GM12801 (cell line): ENCODE data around the gene RPTOR.

Source experiments
- TF ChIP-seq, protein P1 (sequence below): IDR thresholded peaks from one replicate; pipeline ENCODE4 v1.5.1; 2011; ENCODE audit warnings: control low read depth; ENCODE audit not compliant: insufficient read length; ENCODE audit errors: extremely low read depth

RPTOR gene

GRCh38 chr17:80962356-80963329, 418.0 kb downstream of the RPTOR start:
- TF ChIP-seq, protein P1, sequence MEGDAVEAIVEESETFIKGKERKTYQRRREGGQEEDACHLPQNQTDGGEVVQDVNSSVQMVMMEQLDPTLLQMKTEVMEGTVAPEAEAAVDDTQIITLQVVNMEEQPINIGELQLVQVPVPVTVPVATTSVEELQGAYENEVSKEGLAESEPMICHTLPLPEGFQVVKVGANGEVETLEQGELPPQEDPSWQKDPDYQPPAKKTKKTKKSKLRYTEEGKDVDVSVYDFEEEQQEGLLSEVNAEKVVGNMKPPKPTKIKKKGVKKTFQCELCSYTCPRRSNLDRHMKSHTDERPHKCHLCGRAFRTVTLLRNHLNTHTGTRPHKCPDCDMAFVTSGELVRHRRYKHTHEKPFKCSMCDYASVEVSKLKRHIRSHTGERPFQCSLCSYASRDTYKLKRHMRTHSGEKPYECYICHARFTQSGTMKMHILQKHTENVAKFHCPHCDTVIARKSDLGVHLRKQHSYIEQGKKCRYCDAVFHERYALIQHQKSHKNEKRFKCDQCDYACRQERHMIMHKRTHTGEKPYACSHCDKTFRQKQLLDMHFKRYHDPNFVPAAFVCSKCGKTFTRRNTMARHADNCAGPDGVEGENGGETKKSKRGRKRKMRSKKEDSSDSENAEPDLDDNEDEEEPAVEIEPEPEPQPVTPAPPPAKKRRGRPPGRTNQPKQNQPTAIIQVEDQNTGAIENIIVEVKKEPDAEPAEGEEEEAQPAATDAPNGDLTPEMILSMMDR = no peak

DNA sequence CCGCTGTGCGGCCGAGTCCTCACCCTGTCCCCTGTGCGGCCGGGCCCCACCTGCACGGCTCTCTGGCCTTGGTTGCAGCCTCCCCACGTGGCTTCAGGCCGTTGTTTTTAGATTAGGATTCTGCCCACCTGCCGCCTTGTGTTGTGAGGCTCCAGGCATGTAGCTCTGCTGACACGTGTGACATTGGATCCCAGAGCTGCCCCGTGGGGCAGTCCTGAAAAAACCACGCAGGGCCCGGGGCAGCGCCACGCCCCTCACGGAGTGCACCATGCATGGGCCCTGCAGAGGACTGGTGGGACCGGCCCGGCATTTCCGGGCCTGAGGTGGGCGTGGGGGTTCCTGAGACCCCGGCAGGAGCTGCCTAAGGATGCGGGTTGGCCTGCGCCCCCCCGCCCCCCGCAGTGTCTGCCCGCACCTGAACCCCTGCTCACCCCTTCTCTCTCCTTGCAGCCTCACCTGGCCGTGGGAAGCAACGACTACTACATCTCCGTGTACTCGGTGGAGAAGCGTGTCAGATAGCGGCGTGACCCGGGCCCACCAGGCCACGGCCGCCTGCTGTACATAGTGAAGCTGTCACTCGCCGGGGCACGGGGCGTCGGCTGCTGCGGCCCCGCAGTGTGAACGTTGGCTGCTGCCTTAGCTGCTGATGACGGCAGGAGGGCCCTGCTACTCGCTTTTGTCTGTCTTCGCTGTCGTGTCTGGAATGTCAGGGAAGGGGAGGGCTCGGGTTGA, 419.3 kb downstream of the RPTOR start:
- TF ChIP-seq, protein P1 = no peak

DNA sequence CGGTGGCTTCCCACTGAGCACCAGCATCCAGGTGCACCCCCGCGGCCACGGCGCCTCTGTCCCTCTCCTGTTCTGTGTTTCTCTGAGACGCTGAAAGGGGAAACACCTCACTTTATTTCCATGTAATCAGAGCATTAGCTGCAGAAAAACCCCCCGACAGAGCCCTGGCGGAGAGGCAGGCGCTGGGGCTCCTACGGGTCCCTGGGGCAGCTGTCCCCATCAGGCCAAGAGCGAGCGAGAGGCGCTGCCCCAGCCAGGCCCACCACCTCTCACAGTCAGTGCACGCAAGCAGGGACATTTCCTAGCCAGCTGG, 419.9 kb downstream of the RPTOR start:
- TF ChIP-seq, protein P1 = no peak

DNA sequence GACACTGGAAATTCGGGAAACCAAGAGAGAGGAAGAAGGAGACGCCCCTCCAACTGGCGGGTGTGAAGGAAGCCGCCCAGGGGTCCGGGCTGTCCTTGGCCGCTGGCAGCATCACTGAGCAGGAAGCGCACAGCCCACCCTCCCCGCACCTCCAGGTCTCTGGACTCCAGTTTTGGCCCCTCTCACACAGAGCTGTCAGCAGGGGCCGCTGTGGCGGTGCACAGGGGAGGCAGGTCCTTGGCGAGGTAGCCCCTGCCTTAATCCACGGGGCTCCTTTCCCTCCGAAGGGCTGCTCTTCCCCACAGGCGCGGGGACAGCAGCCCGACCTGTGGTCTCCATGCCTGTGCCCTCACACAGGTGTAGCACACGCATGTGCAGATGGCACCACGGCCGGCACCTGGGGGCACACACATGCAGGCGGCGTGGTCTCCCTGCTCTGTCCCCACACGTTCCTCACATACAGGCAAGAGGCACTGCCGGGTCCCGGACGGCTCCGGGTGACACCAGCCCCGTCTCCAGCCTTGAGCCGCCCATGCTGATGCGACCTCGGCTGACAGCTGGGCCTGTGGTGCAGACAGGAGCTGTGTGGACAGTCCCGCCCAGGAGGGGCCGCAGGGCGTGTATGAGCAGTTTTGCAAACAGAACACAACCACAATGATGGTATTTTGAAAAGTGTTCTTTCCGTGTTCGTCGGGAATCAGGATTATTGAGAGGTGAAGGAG, 420.4 kb downstream of the RPTOR start:
- TF ChIP-seq, protein P1 = no peak

DNA sequence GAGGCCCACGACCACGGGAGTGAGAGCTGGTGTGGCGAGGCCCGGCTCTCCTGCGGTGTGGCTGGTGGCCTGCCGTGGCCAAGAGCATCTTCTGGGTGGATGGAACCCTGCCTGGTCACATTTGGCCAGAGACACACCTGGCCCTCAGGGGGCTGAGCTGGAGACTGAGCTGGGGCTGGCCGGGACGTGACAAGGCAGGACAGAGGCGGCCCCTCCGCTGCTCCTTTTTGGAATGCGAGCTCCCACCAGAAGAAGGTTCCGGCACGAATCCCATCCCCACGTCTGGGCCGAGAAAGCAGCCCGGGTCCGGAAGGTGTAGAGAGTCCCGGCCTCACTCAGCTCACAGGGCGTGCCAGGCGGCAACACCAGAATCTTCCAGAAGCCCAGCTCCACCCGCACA, 421.0 kb downstream of the RPTOR start:
- TF ChIP-seq, protein P1 = no peak

DNA sequence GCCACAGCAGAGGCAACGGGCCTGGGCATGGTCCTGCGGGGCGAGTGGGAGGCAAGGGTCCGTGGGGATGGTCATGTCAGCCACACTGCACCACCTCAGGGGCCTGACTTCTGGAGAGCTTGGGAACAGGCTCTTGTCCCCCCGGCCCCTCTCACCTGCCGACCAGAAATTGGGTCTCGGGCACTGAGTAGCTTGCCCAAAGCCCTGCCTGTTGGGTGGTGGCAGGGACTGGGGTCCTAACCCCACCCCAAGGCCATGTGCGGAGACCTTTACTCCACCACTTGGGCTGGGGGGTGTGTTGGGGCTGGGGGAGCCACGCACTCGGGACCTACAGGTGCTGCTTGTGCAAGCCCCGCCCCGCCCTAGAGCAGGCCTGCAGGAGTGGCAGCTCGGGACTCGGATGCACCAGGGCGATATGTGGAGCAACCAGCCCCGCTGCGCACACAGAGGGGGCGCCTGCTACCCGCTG, 422.8 kb downstream of the RPTOR start:
- TF ChIP-seq, protein P1 = no peak

DNA sequence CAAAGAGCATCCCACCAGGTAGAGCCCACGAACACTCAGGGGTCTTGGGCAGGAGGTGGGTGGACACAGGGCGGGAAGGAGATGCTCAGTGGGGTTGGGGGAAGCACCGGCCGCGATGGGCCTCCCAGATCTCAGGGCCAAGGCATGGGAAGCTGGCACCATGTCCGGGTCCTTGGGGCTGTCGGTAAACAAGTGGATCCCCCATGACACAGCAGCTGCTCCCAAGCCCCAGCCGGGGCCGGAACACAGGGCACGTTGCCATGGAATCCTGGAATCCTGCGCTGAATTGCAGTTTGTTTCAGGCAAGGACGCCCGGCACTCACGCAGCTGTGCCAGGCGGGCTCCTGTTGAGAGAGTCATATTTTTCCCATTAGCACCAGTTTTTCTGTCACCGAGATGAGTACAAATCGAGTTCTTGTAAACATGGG, 424.0 kb downstream of the RPTOR start:
- TF ChIP-seq, protein P1 = no peak
